SK-N-SH (cell line): ENCODE results near the gene ATP2A1.

Experiments
- CHD2 ChIP-seq: fragments of 150-350 bp; IDR thresholded peaks from 2 replicates; pipeline ENCODE4 v1.6.1; 2018; ENCODE audit warnings: low read length; ENCODE audit not compliant: partially characterized antibody
- NRF1 ChIP-seq: IDR thresholded peaks from 2 replicates; pipeline ENCODE4 v1.6.1; 2012; ENCODE audit warnings: low read depth, mild to moderate bottlenecking, low read length
- RAD21 ChIP-seq: IDR thresholded peaks from 2 replicates; pipeline ENCODE4 v1.6.1; 2012; ENCODE audit warnings: mild to moderate bottlenecking, low read length

GRCh38 chr16:28900601-28901000 is 22.3 kb downstream of the ATP2A1 start:
- TF ChIP-seq RAD21 (no peak), NRF1 (no peak), CHD2 (no peak)
